NCI-H524 (cell line): ENCODE data around the gene CRYZL1.

Experiments
- DNase-seq, 2 experiments: peaks; one replicate each; lab custom pipeline; 2025; lab: John Stamatoyannopoulos, UW

The CRYZL1 gene

GRCh38 chr21:33541105-33541711, 100.3 kb downstream of the CRYZL1 start:
- peak in 1 of 2 experiments; percentile 38 for DNase-seq

- no peak for DNase-seq
Measured at GRCh38 chr21:33540711-33541104, 100.8 kb downstream of the CRYZL1 start.

- no peak for DNase-seq
Measured at GRCh38 chr21:33539616-33540015, 101.9 kb downstream of the CRYZL1 start.
